HCT116 (cell line): Measurements from ENCODE around the gene POPDC3.

ENCODE experiments used
- ATF3 ChIP-seq: IDR thresholded peaks from 2 replicates; pipeline ENCODE4 v1.6.1; 2012
- CTCF ChIP-seq, 3 experiments: fragments of 200-600 bp in 1 of 3; sonication (generic) in 1 of 3; IDR thresholded peaks in 2 of 3; conservative IDR thresholded peaks in 1 of 3; 2 replicates each; pipeline ENCODE4 v1.5.1; 2012 to 2017; ENCODE audit warnings: low read depth in 2 of 3, low read length in 2 of 3, antibody characterized with exemption in 1 of 3, borderline replicate concordance in 1 of 3, control low read depth in 1 of 3, mild to moderate bottlenecking in 1 of 3, mixed read lengths in 1 of 3, mixed run types in 1 of 3, moderate library complexity in 1 of 3; ENCODE audit not compliant: insufficient read depth in 1 of 3
- EGR1 ChIP-seq: IDR thresholded peaks from 2 replicates; pipeline ENCODE4 v1.6.1; 2012; ENCODE audit warnings: low read depth
- EZH2 ChIP-seq: fragments of 200-600 bp; sonication (generic); IDR thresholded peaks from 2 replicates; pipeline ENCODE4 v1.6.1; 2017; ENCODE audit warnings: antibody characterized with exemption, mixed run types
- FOSL1 ChIP-seq: IDR thresholded peaks from 2 replicates; pipeline ENCODE4 v1.6.1; 2012; ENCODE audit warnings: low read depth
- POLR2A ChIP-seq: IDR thresholded peaks from 2 replicates; pipeline ENCODE4 v1.7.0; 2011; ENCODE audit warnings: borderline replicate concordance; ENCODE audit not compliant: insufficient read depth, insufficient read length; ENCODE audit errors: extremely low read depth
- POLR2AphosphoS5 ChIP-seq: IDR thresholded peaks from 2 replicates; pipeline ENCODE4 v1.6.1; 2011; ENCODE audit warnings: mild to moderate bottlenecking, low read depth, low read length, moderate library complexity
- SRF ChIP-seq: IDR thresholded peaks from 2 replicates; pipeline ENCODE4 v1.6.1; 2012; ENCODE audit warnings: low read depth
- TCF7L2 ChIP-seq: IDR thresholded peaks from 2 replicates; pipeline ENCODE4 v1.7.0; 2011; ENCODE audit warnings: borderline replicate concordance, inconsistent platforms; ENCODE audit not compliant: insufficient read depth, insufficient read length; ENCODE audit errors: extremely low read depth
- YY1 ChIP-seq: IDR thresholded peaks from 2 replicates; pipeline ENCODE4 v1.6.1; 2011; ENCODE audit warnings: low read length, low read depth, moderate library complexity, mild to moderate bottlenecking; ENCODE audit not compliant: insufficient replicate concordance; ENCODE audit errors: extremely low read depth

GRCh38 chr6:105108631-105109262 is 71.1 kb downstream of the POPDC3 start:
- TF ChIP-seq POLR2AphosphoS5 (no peak), EZH2 (no peak), CTCF (IDR thresholded peaks at IDR 0.05 in 2 of 3, conservative IDR thresholded peaks at IDR 0.05 in 1 of 3; ENCODE audit: borderline replicate concordance in 1 of 3, insufficient read depth in 1 of 3, low read depth in 2 of 3, low read length in 2 of 3) (no peak), FOSL1 (no peak), TCF7L2 (no peak), POLR2A (no peak), YY1 (no peak), ATF3 (no peak), SRF (no peak), EGR1 (no peak)
